Measurements from ENCODE around the gene TRRAP. TPM values are rescaled to one million over a fixed set of nuclear protein-coding genes. Genes with fewer than 3 reads are reported as not detected.

TRRAP gene
- total and polyA plus RNA-seq, 2 donors = 11.3 to 15.1 TPM

- DNase-seq (ENCODE audit: low read depth in 6 of 9, low spot score in 9 of 9) = no peak
- no peak overlapping the region for H3K27ac ChIP-seq (ENCODE audit: low read depth in 1 of 2, low read length in 1 of 2)
- no peak overlapping the region for H3K4me3 ChIP-seq (ENCODE audit: low read length in 2 of 2)
- WGBS = 93% methylated on average over 20 of the region's 20 CpGs
- H3K9me3 ChIP-seq (ENCODE audit: control insufficient read depth in 2 of 2, insufficient read depth in 1 of 2, low read length in 1 of 2) = no peaks in the 10 kb centered on the region
- H3K4me1 ChIP-seq (ENCODE audit: control insufficient read depth in 2 of 2, insufficient read depth in 2 of 2, low read length in 2 of 2) = no peaks in the 10 kb centered on the region
- peaks cover 49 to 53% of the 10 kb centered on the region in 2 donors for H3K36me3 ChIP-seq (ENCODE audit: control insufficient read depth in 2 of 2, insufficient read depth in 2 of 2, low read length in 1 of 2)
- H3K27me3 ChIP-seq (ENCODE audit: control insufficient read depth in 2 of 2, insufficient read depth in 1 of 2, low read length in 1 of 2) = no peaks in the 10 kb centered on the region
These were observed 149.5 kb downstream of the TRRAP start for GRCh38 chr7:99027841-99028240.

GRCh38 chr7:99028261-99028973, 150.1 kb downstream of the TRRAP start:
- peaks cover 55 to 59% of the 10 kb centered on the region in 2 donors for H3K36me3 ChIP-seq (ENCODE audit: control insufficient read depth in 2 of 2, insufficient read depth in 2 of 2, low read length in 1 of 2)
- no peak for DNase-seq (ENCODE audit: low read depth in 6 of 9, low spot score in 9 of 9)
- no peak overlapping the region for H3K27ac ChIP-seq (ENCODE audit: low read depth in 1 of 2, low read length in 1 of 2)
- H3K4me1 ChIP-seq (ENCODE audit: control insufficient read depth in 2 of 2, insufficient read depth in 2 of 2, low read length in 2 of 2) = no peaks in the 10 kb centered on the region
- H3K9me3 ChIP-seq (ENCODE audit: control insufficient read depth in 2 of 2, insufficient read depth in 1 of 2, low read length in 1 of 2) = no peaks in the 10 kb centered on the region
- WGBS = 98% methylated on average over 27 of the region's 27 CpGs
- H3K27me3 ChIP-seq (ENCODE audit: control insufficient read depth in 2 of 2, insufficient read depth in 1 of 2, low read length in 1 of 2) = no peaks in the 10 kb centered on the region
- no peak overlapping the region for H3K4me3 ChIP-seq (ENCODE audit: low read length in 2 of 2)

DNA sequence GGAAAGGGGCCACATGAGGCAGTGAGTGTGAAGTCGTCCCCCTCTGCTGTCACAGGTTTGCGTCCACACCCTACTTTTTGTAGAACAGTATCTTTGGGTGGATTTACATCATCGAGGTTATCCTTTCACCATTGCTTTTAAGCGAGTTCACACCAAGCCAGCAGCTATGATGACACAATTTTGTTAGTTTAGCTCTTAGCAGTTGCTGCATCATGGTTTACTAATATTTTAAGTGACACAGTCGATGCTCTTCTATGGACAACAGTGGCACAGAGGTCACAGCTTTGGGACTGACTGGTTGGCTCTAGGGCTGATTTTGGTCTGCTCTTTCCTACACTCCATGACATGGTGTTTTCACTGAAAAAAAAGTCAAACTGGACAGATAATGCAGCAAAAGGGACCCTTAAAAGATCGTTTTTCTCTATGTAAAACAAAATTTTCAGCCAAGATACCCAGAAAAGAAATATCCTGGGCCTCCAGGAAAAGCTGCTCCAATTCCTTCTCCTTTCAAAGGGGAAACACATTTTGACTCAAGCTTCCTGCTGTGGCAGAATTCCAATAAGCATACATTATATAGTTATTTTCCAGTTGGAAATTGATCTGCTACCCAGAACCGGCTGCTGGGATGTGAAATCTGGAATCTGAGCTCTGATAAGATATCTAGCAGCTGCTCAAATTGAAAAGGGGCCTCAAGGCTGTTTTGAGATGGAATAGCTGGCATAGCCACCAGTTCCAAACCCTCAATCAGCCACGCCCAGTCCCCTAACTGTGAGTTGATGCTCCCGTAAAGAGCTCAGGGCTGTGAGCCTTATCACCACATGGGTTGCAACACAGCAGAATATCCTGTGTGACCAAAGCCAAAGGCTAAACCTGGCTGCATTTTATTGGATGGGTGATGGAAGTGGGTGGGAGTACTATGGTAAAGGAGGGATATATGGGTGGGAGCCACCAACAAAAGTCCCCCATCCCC, 151.4 kb downstream of the TRRAP start:
- no peak overlapping the region for H3K4me3 ChIP-seq (ENCODE audit: low read length in 2 of 2)
- DNase-seq (ENCODE audit: low read depth in 6 of 9, low spot score in 9 of 9) = no peak
- 94% methylated on average over 9 of the region's 9 CpGs for WGBS
- H3K36me3 ChIP-seq (ENCODE audit: control insufficient read depth in 2 of 2, insufficient read depth in 2 of 2, low read length in 1 of 2) = peaks cover 68 to 72% of the 10 kb centered on the region in 2 donors
- H3K9me3 ChIP-seq (ENCODE audit: control insufficient read depth in 2 of 2, insufficient read depth in 1 of 2, low read length in 1 of 2) = no peaks in the 10 kb centered on the region
- H3K27me3 ChIP-seq (ENCODE audit: control insufficient read depth in 2 of 2, insufficient read depth in 1 of 2, low read length in 1 of 2) = no peaks in the 10 kb centered on the region
- H3K4me1 ChIP-seq (ENCODE audit: control insufficient read depth in 2 of 2, insufficient read depth in 2 of 2, low read length in 2 of 2) = no peaks in the 10 kb centered on the region
- no peak overlapping the region for H3K27ac ChIP-seq (ENCODE audit: low read depth in 1 of 2, low read length in 1 of 2)

DNA sequence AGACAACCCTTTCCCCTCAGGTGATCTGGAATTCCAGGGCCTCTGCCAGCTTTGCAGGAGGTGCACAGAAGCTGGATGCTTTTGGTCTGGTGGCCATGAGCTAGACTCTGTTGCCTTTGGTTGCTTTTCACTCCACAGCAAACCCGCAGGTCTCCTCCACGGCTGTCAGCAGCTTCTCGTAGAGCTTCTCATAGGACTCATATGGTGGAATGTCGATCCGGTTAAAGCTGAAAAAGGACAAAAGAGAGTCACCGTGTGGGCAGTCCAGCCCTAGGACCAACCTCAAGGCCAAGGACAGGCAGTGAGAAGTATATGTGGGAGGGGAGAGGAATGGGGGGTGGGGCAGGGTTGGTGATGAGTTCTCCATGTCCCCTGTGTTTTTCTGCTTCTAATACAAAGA, 152.1 kb downstream of the TRRAP start:
- H3K27me3 ChIP-seq (ENCODE audit: control insufficient read depth in 2 of 2, insufficient read depth in 1 of 2, low read length in 1 of 2) = no peaks in the 10 kb centered on the region
- H3K9me3 ChIP-seq (ENCODE audit: control insufficient read depth in 2 of 2, insufficient read depth in 1 of 2, low read length in 1 of 2) = no peaks in the 10 kb centered on the region
- no peak for DNase-seq (ENCODE audit: low read depth in 6 of 9, low spot score in 9 of 9)
- WGBS = 99% methylated on average over 6 of the region's 6 CpGs
- no peak overlapping the region for H3K27ac ChIP-seq (ENCODE audit: low read depth in 1 of 2, low read length in 1 of 2)
- H3K4me3 ChIP-seq (ENCODE audit: low read length in 2 of 2) = no peak overlapping the region
- no peaks in the 10 kb centered on the region for H3K4me1 ChIP-seq (ENCODE audit: control insufficient read depth in 2 of 2, insufficient read depth in 2 of 2, low read length in 2 of 2)
- peaks cover 75 to 79% of the 10 kb centered on the region in 2 donors for H3K36me3 ChIP-seq (ENCODE audit: control insufficient read depth in 2 of 2, insufficient read depth in 2 of 2, low read length in 1 of 2)

GRCh38 chr7:99030951-99031350, 152.6 kb downstream of the TRRAP start:
- no peaks in the 10 kb centered on the region for H3K4me1 ChIP-seq (ENCODE audit: control insufficient read depth in 2 of 2, insufficient read depth in 2 of 2, low read length in 2 of 2)
- 98% methylated on average over 5 of the region's 5 CpGs for WGBS
- no peak overlapping the region for H3K27ac ChIP-seq (ENCODE audit: low read depth in 1 of 2, low read length in 1 of 2)
- H3K4me3 ChIP-seq (ENCODE audit: low read length in 2 of 2) = no peak overlapping the region
- H3K36me3 ChIP-seq (ENCODE audit: control insufficient read depth in 2 of 2, insufficient read depth in 2 of 2, low read length in 1 of 2) = peaks cover 80 to 82% of the 10 kb centered on the region in 2 donors
- no peak for DNase-seq (ENCODE audit: low read depth in 6 of 9, low spot score in 9 of 9)
- no peaks in the 10 kb centered on the region for H3K27me3 ChIP-seq (ENCODE audit: control insufficient read depth in 2 of 2, insufficient read depth in 1 of 2, low read length in 1 of 2)
- H3K9me3 ChIP-seq (ENCODE audit: control insufficient read depth in 2 of 2, insufficient read depth in 1 of 2, low read length in 1 of 2) = no peaks in the 10 kb centered on the region

GRCh38 chr7:99031496-99031895, 153.2 kb downstream of the TRRAP start:
- no peaks in the 10 kb centered on the region for H3K9me3 ChIP-seq (ENCODE audit: control insufficient read depth in 2 of 2, insufficient read depth in 1 of 2, low read length in 1 of 2)
- H3K36me3 ChIP-seq (ENCODE audit: control insufficient read depth in 2 of 2, insufficient read depth in 2 of 2, low read length in 1 of 2) = peaks cover 86 to 88% of the 10 kb centered on the region in 2 donors
- WGBS = 97% methylated on average over 7 of the region's 7 CpGs
- H3K27me3 ChIP-seq (ENCODE audit: control insufficient read depth in 2 of 2, insufficient read depth in 1 of 2, low read length in 1 of 2) = no peaks in the 10 kb centered on the region
- no peak for DNase-seq (ENCODE audit: low read depth in 6 of 9, low spot score in 9 of 9)
- no peak overlapping the region for H3K4me3 ChIP-seq (ENCODE audit: low read length in 2 of 2)
- H3K4me1 ChIP-seq (ENCODE audit: control insufficient read depth in 2 of 2, insufficient read depth in 2 of 2, low read length in 2 of 2) = no peaks in the 10 kb centered on the region
- H3K27ac ChIP-seq (ENCODE audit: low read depth in 1 of 2, low read length in 1 of 2) = no peak overlapping the region

- no peaks in the 10 kb centered on the region for H3K9me3 ChIP-seq (ENCODE audit: control insufficient read depth in 2 of 2, insufficient read depth in 1 of 2, low read length in 1 of 2)
- 95% methylated on average over 15 of the region's 15 CpGs for WGBS
- H3K27ac ChIP-seq (ENCODE audit: low read depth in 1 of 2, low read length in 1 of 2) = no peak overlapping the region
- DNase-seq (ENCODE audit: low read depth in 6 of 9, low spot score in 9 of 9) = no peak
- peaks cover 94 to 96% of the 10 kb centered on the region in 2 donors for H3K36me3 ChIP-seq (ENCODE audit: control insufficient read depth in 2 of 2, insufficient read depth in 2 of 2, low read length in 1 of 2)
- H3K4me3 ChIP-seq (ENCODE audit: low read length in 2 of 2) = no peak overlapping the region
- no peaks in the 10 kb centered on the region for H3K4me1 ChIP-seq (ENCODE audit: control insufficient read depth in 2 of 2, insufficient read depth in 2 of 2, low read length in 2 of 2)
- no peaks in the 10 kb centered on the region for H3K27me3 ChIP-seq (ENCODE audit: control insufficient read depth in 2 of 2, insufficient read depth in 1 of 2, low read length in 1 of 2)
These were observed 154.6 kb downstream of the TRRAP start for GRCh38 chr7:99032928-99033327.

DNA sequence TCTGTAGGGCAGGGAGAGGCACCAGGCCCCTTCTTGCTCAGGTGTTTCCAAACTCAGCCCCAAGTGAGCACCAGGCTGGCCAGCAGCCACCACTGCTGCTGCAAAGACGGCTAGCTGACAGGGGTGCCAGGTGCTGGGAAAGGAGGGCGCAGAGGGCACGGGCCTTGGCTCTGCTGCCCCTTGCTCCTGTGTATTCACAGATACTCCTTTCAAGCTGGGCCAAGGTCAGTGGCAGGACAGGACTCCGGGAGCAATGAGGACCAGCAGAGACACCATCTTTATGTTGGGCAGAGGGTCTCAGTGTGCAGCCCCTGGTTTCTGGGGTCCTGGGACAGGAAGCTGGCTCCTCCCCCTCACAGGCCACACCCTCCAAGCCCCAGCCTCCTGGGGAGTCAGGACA, 155.4 kb downstream of the TRRAP start:
- no peak overlapping the region for H3K27ac ChIP-seq (ENCODE audit: low read depth in 1 of 2, low read length in 1 of 2)
- no peak for DNase-seq (ENCODE audit: low read depth in 6 of 9, low spot score in 9 of 9)
- WGBS = 95% methylated on average over 4 of the region's 4 CpGs
- H3K9me3 ChIP-seq (ENCODE audit: control insufficient read depth in 2 of 2, insufficient read depth in 1 of 2, low read length in 1 of 2) = no peaks in the 10 kb centered on the region
- H3K4me1 ChIP-seq (ENCODE audit: control insufficient read depth in 2 of 2, insufficient read depth in 2 of 2, low read length in 2 of 2) = no peaks in the 10 kb centered on the region
- H3K36me3 ChIP-seq (ENCODE audit: control insufficient read depth in 2 of 2, insufficient read depth in 2 of 2, low read length in 1 of 2) = peaks cover 94 to 96% of the 10 kb centered on the region in 2 donors
- no peaks in the 10 kb centered on the region for H3K27me3 ChIP-seq (ENCODE audit: control insufficient read depth in 2 of 2, insufficient read depth in 1 of 2, low read length in 1 of 2)
- H3K4me3 ChIP-seq (ENCODE audit: low read length in 2 of 2) = no peak overlapping the region
